VCaP (cell line): ENCODE measurements around the gene C3orf49.
A peak's percentile ranks its signal among the peaks of the same experiment; 100 is the strongest.

Source experiments
- H3K27ac ChIP-seq: fragments of 450-650 bp; 2 replicates; pipeline ENCODE4 v1.5.1; 2017
- TF ChIP-seq, protein P1 (sequence below): fragments of 450-650 bp; conservative IDR thresholded peaks from 2 replicates; pipeline ENCODE4 v1.5.1; 2017; ENCODE audit warnings: mild to moderate bottlenecking, moderate library complexity

Gene C3orf49

DNA sequence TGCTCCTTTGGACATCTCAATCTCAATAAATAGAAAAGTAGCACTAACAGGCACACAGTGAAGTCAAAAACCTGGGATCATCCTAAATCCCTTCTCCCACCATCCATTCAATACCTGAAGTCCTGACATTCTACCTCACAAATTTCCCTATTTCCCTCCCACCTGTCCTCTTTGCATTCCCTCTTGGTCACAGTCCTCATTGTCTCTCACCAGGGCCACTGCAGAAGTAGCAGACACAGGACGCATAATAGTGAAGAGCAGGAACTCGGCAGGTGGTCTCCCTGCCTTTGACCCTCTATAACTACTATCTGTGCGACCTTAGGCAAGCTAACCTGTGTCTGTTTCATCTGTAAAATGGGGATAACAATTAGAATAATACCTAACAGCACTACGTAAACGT, 42.2 kb downstream of the C3orf49 start:
- no peak overlapping the region for H3K27ac ChIP-seq
- TF ChIP-seq, protein P1, sequence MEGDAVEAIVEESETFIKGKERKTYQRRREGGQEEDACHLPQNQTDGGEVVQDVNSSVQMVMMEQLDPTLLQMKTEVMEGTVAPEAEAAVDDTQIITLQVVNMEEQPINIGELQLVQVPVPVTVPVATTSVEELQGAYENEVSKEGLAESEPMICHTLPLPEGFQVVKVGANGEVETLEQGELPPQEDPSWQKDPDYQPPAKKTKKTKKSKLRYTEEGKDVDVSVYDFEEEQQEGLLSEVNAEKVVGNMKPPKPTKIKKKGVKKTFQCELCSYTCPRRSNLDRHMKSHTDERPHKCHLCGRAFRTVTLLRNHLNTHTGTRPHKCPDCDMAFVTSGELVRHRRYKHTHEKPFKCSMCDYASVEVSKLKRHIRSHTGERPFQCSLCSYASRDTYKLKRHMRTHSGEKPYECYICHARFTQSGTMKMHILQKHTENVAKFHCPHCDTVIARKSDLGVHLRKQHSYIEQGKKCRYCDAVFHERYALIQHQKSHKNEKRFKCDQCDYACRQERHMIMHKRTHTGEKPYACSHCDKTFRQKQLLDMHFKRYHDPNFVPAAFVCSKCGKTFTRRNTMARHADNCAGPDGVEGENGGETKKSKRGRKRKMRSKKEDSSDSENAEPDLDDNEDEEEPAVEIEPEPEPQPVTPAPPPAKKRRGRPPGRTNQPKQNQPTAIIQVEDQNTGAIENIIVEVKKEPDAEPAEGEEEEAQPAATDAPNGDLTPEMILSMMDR = no peak

DNA sequence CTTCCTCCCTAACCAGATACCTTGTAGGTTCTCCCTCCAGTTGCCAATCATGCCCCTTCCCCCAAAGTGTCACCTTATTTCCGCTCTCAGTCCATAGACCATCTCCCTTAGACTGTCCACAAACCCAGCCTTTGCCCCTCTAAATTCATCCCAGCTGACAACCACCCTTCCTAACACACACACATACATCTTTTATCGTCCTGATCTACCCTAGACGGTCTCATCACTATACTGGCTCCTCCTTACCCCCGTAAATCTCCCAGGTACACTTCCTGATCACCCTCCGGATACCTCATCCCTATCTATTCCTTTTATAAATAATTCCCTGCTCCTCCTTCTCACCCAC, 43.7 kb downstream of the C3orf49 start:
- TF ChIP-seq, protein P1 = no peak
- H3K27ac ChIP-seq = peak overlapping the region; percentile 99

DNA sequence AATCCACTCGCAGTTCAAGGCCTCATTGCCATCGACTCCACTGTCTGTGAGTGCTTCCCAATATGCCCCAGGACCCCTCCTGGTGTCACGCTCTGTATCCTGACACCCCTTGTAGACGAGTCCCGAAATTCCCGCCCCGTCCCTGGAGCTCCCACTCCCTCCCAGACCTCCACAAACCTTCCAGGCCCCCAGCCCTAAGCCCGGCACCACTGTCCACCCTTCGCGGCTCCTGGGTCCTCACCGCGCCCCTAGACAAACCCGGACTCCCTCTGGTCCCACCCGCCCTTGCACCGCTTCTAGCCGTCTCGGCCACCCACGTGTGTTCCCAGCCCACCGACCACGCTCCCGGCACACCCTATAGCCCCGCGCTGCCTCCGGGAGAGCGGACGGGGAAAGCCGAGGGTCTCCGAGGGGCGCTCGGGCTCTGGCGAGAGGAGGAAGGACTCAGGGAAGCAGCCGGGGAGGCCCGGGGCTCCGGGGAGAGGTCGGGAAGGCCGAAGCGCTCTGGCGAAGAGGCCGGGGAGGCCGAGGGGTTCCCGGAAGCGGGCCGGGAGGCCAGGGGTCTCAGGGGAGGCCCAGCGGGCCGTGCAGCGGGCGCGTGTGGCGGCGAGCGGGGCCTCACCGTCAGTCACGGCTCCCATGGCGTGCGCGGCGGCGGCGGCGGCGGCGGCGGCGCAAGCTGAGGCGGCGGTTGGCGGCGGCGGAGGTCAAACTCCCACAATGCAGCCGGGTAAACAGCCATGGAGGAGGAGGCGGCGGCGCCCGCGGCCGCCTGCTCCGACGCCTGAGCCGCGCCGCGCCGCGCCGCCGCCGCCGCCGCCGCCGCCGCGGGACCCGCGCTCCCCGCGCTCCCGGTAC, 44.3 kb downstream of the C3orf49 start, which contains the start of the genes ATXN7 and THOC7:
ATXN7 (plus strand) TSS at position 718 of the 858 bp plus-strand sequence. CDS start 48,732 bp downstream, outside the sequence.
THOC7 (minus strand) TSS at position 656 of the 858 bp plus-strand sequence; CDS start at position 641, 15 bp downstream.
- peak within 1 kb of the TSS; percentile 99 for H3K27ac ChIP-seq
- TF ChIP-seq, protein P1 = no peak

DNA sequence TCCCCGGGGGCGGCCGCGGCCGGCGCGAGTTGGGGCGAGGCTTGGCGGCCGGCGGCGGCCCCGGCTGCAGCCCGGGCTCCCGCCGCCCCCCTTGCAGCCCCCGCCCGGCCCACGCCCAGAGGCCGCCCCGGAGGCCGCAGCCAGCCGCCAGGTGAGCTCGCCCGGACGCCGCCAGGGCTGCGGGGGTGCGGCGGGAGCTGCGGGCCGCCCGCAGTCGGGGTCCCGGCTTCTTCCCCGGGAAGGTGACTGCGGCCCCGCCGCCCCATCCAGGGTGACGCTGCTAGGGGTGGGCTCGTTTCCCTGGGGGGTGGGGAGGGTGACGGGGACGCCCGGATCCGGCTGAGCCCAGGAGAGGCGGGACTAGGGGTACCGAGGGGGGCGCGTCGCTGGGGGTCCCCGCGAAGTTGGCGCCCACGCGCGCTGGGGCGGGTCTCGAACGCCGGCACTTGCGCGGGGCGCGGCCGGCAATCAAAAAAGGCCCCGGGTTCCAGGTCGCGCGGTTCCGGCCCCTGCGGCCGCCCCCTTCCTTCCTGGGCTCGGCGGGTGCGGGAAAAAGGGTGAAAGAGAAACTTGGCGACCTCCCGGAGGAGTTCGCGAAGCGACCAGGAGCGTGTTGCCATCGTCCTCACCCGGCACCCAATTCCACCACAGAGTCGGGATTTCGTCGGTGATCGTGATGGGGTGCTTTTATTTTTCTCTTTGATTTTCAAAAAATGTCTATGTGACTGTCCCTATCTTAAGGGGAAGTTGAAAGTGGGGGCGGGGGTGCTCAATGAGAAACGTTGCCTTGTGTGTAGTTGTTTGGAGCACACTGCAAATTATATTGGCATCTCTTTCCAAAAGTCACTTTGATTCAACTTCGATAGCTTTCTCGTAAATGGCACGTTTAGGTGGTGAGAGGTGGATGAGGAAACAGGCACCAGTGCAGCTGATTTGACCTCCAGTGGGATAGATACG, 45.2 kb downstream of the C3orf49 start:
- TF ChIP-seq, protein P1 = no peak
- H3K27ac ChIP-seq = peak overlapping the region; percentile 99

DNA sequence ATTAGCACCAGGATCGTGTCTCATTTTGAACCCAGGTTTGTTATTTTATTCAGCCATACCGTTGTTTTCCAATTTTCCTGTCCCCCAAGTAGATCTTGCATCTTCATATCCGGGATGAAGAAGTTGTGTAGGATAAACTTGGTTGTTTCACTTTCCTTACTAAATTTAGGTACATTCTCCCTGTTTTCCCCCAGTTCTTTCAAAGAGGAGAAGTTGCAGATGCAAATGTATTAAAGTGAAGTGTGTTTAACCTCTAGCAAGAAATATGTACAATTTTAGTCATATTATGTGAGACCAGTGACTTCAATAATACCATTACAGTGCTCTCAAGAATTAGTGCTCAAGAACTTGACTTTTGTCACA, 45.8 kb downstream of the C3orf49 start:
- TF ChIP-seq, protein P1 = no peak
- H3K27ac ChIP-seq = peak overlapping the region; percentile 99

DNA sequence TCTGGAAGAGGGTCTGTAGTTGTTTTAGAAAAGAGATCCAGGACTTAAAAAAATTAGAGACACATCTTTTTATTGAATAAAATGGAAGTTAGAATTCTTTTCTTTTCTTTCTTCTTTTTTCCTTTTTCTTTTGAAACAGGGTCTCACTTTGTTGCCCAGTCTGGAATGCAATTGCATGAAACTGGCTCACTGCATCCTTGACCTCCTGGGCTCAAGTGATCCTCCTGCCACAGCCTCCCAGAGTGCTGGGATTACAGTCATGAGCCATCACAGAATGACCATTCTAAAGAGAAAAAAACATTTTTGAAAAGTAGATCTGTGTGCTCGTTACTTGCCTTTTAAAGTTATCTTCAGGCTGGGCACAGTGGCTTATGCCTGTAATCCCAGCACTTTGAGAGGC, 48.1 kb downstream of the C3orf49 start:
- no peak overlapping the region for H3K27ac ChIP-seq
- TF ChIP-seq, protein P1 = no peak
